HepG2 (cell line): ENCODE results near the gene SLC7A10. TPM values are rescaled to one million over a fixed set of nuclear protein-coding genes. Genes with fewer than 3 reads are reported as not detected.

Experiments used
- ATAC-seq: fragments of 200-7000 bp; cut with Tn5 transposase; 3 replicates; pipeline ENCODE4 v1.9.1; 2020; ENCODE audit warnings: mild to moderate bottlenecking, moderate library complexity
- BruUV-seq: library from RNA; stranded (reverse); fragments of 400-500 nt; replicated peaks from 2 replicates; lab custom pipeline; 2021; lab: Mats Ljungman, UMichigan
- CTCF ChIA-PET: fragments of 300-600 bp; formaldehyde crosslinking; extraction: SDS; loops from one replicate; lab custom pipeline; 2021; ENCODE audit warnings: low total read pairs, inconsistent platforms, low intra/inter-chr PET ratio; lab: Yijun Ruan, JAX
- POLR2A ChIA-PET: fragments of 350-600 bp; sonication (Branson Sonifier 250); formaldehyde crosslinking; loops from one replicate; lab custom pipeline; 2020; ENCODE audit warnings: antibody characterized with exemption, inconsistent platforms; lab: Yijun Ruan, JAX
- DNase-seq: peaks from one replicate; pipeline ENCODE4 v3.0.0-alpha.2; 2015; ENCODE audit warnings: low spot score
- FAIRE-seq: peaks from 3 replicates; lab custom pipeline; 2011; peaks lifted over from hg19 to GRCh38; lab: Jason Lieb, UNC
- H2AFZ ChIP-seq: one replicate; pipeline ENCODE4 v1.6.1; 2011; ENCODE audit warnings: low read length, inconsistent platforms
- H3K27ac ChIP-seq: fragments of 300-600 bp; 3 replicates; pipeline ENCODE4 v1.8.0; 2011; ENCODE audit warnings: mixed run types, mild to moderate bottlenecking, mixed read lengths, low read length, inconsistent platforms; ENCODE audit not compliant: insufficient read depth; ENCODE audit errors: extremely low read length
- H3K27me3 ChIP-seq, 2 experiments: fragments of 200-600 bp in 1 of 2; 2 replicates in 1 of 2; 3 replicates in 1 of 2; pipeline versions ENCODE4 v1.6.0 to v1.8.0; 2011; ENCODE audit warnings: low read length in 2 of 2, mild to moderate bottlenecking in 2 of 2, moderate library complexity in 2 of 2, inconsistent platforms in 1 of 2; ENCODE audit not compliant: insufficient read depth in 2 of 2, control insufficient read depth in 1 of 2
- H3K36me3 ChIP-seq, 2 experiments: fragments of 200-600 bp in 1 of 2; replicated peaks in 1 of 2; 2 replicates in 1 of 2; 3 replicates in 1 of 2; pipeline versions ENCODE4 v1.5.1 to v1.8.0; 2011; ENCODE audit warnings: low read length in 2 of 2, inconsistent platforms in 1 of 2; ENCODE audit not compliant: insufficient read depth in 2 of 2, control insufficient read depth in 1 of 2
- H3K4me1 ChIP-seq: 2 replicates; pipeline ENCODE4 v1.5.1; 2012; ENCODE audit warnings: low read length, inconsistent platforms; ENCODE audit not compliant: insufficient read depth
- H3K4me2 ChIP-seq: 2 replicates; pipeline ENCODE4 v1.6.0; 2011; ENCODE audit warnings: low read depth, low read length, inconsistent platforms
- H3K4me3 ChIP-seq, 3 experiments: fragments of 200-600 bp in 1 of 3; sonication (generic), shearing (Covaris generic) in 1 of 3; replicated peaks in 1 of 3; 2 replicates each; pipeline ENCODE4 v1.5.1; 2011 to 2016; ENCODE audit warnings: low read length in 3 of 3, inconsistent platforms in 2 of 3, low read depth in 2 of 3, mild to moderate bottlenecking in 2 of 3, control low read depth in 1 of 3, mixed read lengths in 1 of 3; ENCODE audit not compliant: insufficient read depth in 1 of 3
- H3K79me2 ChIP-seq: one replicate; pipeline ENCODE4 v1.6.1; 2011; ENCODE audit warnings: low read length, inconsistent platforms; ENCODE audit not compliant: insufficient read depth
- H3K9ac ChIP-seq: 2 replicates; pipeline ENCODE4 v1.6.0; 2011; ENCODE audit warnings: mild to moderate bottlenecking, low read depth, low read length, inconsistent platforms; ENCODE audit not compliant: insufficient read depth
- H3K9me3 ChIP-seq: 2 replicates; pipeline ENCODE4 v1.5.1; 2012; ENCODE audit warnings: mild to moderate bottlenecking, low read length
- H4K20me1 ChIP-seq: 2 replicates; pipeline ENCODE4 v1.6.0; 2011; ENCODE audit warnings: inconsistent platforms, mild to moderate bottlenecking, low read length, moderate library complexity; ENCODE audit not compliant: insufficient read depth
- ELF3 ChIP-seq: IDR thresholded peaks from 2 replicates; pipeline ENCODE4 v1.6.1; 2016; ENCODE audit warnings: missing genetic modification reagents, missing compliant biosample characterization
- EZH2 ChIP-seq: conservative IDR thresholded peaks from 2 replicates; pipeline ENCODE4 v1.6.1; 2012; ENCODE audit warnings: mild to moderate bottlenecking, low read depth, low read length, moderate library complexity
- NFIB ChIP-seq: sonication (generic); formaldehyde crosslinking; IDR thresholded peaks from 2 replicates; pipeline ENCODE4 v1.9.0; 2021; ENCODE audit warnings: missing genetic modification reagents, mild to moderate bottlenecking, borderline replicate concordance
- SP140L ChIP-seq: sonication (generic); formaldehyde crosslinking; IDR thresholded peaks from 2 replicates; pipeline ENCODE4 v1.4.0; 2020; ENCODE audit warnings: missing genetic modification reagents, borderline replicate concordance
- YEATS2 ChIP-seq: sonication (generic); formaldehyde crosslinking; IDR thresholded peaks from 2 replicates; pipeline ENCODE4 v1.4.0; 2020; ENCODE audit warnings: missing genetic modification reagents, borderline replicate concordance
- ZNF235 ChIP-seq: sonication (generic); formaldehyde crosslinking; IDR thresholded peaks from 2 replicates; pipeline ENCODE4 v1.8.1; 2023; ENCODE audit warnings: mild to moderate bottlenecking, missing genetic modification reagents, borderline replicate concordance
- WGBS: methylation state at CpG from one replicate; pipeline ENCODE4 v1.1.6; 2017; ENCODE audit warnings: low lambda C conversion rate; 5-methylcytosine and 5-hydroxymethylcytosine counted together
- in situ Hi-C: cut with HindIII; loops from 2 replicates; pipeline ENCODE4 v1.10.0; 2017; ENCODE audit warnings: low pct_unique_long_range_greater_than_20kb; ENCODE audit not compliant: extremely low pct_ligation_motif_present
- intact Hi-C: fragments of 100-400 bp; cut with micrococcal nuclease; formaldehyde crosslinking; loops from one replicate; pipeline ENCODE4 v1.10.0; 2022; ENCODE audit not compliant: unreplicated experiment
- polyA plus RNA-seq, 8 experiments: library from polyadenylated mRNA; depleted of rRNA in 3 of 8; stranded (reverse) in 7 of 8; unstranded in 1 of 8; fragments of >200 nt; fragmentation: Illumina TruSeq in 4 of 8; extraction: Trizol in 4 of 8; gene quantifications; 2 replicates each; pipeline versions ENCODE4 v1.2.1 to v1.2.3, GENCODE V29; 2011 to 2016; ENCODE audit warnings: low read depth in 4 of 8, missing spikeins in 1 of 8, mixed read lengths in 1 of 8; ENCODE audit not compliant: insufficient read depth in 1 of 8
- total RNA-seq, 5 experiments: library from RNA; depleted of rRNA; stranded (reverse); fragments of >200 nt; fragmentation: Illumina TruSeq; extraction: Trizol; gene quantifications; 2 replicates each; pipeline ENCODE4 v1.2.3, GENCODE V29; 2016; ENCODE audit warnings: low read depth in 1 of 5
- TF ChIP-seq, protein P1 (sequence below): sonication (generic); formaldehyde crosslinking; IDR thresholded peaks from 2 replicates; pipeline ENCODE4 v1.8.0; 2023; ENCODE audit warnings: mild to moderate bottlenecking, missing genetic modification reagents
- TF ChIP-seq, protein P2 (sequence below): sonication (generic); formaldehyde crosslinking; IDR thresholded peaks from 2 replicates; pipeline ENCODE4 v1.5.1; 2020; ENCODE audit warnings: mild to moderate bottlenecking, missing genetic modification reagents, moderate library complexity
- TF ChIP-seq, protein P3 (sequence below): sonication (generic); formaldehyde crosslinking; IDR thresholded peaks from 2 replicates; pipeline ENCODE4 v1.4.0; 2020; ENCODE audit warnings: mild to moderate bottlenecking, missing genetic modification reagents
- TF ChIP-seq, protein P4 (sequence below): sonication (generic); formaldehyde crosslinking; IDR thresholded peaks from 2 replicates; pipeline ENCODE4 v1.8.1; 2022; ENCODE audit warnings: low read depth, mild to moderate bottlenecking, missing genetic modification reagents

The SLC7A10 gene
- total and polyA plus RNA-seq, 2 of the 13 experiments (the other 11 are each of a cell fraction or from before 2014, with no cell fraction given) = 1.1 to 2.2 TPM

DNA sequence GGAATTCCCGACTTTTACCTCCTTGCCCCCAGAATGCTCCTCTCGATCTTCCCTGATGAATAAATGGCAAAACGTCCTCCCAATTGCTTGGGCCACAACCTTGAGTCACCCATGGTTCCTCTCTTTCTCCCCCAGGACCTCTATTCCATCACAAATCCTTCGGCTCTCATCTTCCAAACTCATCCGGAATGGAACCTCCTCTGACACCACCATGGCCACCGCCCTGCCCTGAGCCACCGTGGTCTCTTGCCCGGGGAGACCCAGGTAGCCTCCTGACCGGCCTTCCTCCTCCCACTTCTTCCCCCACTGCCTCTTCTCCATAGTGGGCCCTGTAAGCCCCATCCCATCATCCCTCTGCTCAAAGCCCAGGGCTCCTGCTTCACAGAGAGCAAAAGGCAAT is 4.9 kb downstream of the SLC7A10 start:
- ChIA-PET CTCF (no interaction called here), POLR2A (no interaction called here)
- in situ Hi-C loops (no loop called here), intact Hi-C loops (no loop called here)
- peaks cover 10 to 27% of the 10 kb centered on the region in 2 experiments for H3K27me3 ChIP-seq
- no peaks in the 10 kb centered on the region for H3K9me3 ChIP-seq
- no peak overlapping the region for H3K4me3 ChIP-seq
- no peak for TF ChIP-seq YEATS2 (CRISPR knock-in tag)
- TF ChIP-seq EZH2 = peak; percentile 52; the same call in 1 of the 2 replicates
- no peaks in the 10 kb centered on the region for H3K36me3 ChIP-seq
- ATAC-seq (no peak), FAIRE-seq (no peak), DNase-seq (no peak)
- no peaks in the 10 kb centered on the region for H3K79me2 ChIP-seq
- no peak overlapping the region for H3K4me2 ChIP-seq
- H2AFZ ChIP-seq = no peak overlapping the region
- BruUV-seq = no TSS peak
- peaks cover 49% of the 10 kb centered on the region for H3K4me1 ChIP-seq
- no peak overlapping the region for H3K9ac ChIP-seq
- WGBS = 39% methylated on average over 9 of the region's 9 CpGs
- no peak overlapping the region for H3K27ac ChIP-seq
- no peaks in the 10 kb centered on the region for H4K20me1 ChIP-seq

DNA sequence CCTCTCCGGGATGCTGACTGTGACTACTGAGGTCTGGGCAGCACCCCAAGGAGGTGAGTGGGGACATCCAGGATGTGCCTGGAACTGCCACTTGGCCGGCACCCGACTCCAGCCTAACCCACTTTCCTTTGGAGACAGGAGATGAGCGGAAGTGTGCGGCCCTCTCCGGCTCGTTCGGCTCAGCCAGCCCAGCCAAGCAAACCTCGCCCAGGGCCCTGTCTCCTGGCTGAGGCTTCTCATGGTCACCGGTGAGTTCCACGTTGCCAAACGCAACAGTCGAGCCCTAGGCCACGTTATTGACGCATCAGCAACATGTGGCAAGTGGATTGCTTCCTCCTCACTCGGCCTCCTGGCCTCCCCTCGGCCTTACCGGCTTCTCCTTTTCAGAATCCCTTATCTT is 5.5 kb downstream of the SLC7A10 start:
- CTCF ChIA-PET = no interaction called here
- ATAC-seq (no peak), DNase-seq (no peak), FAIRE-seq (no peak)
- 40% methylated on average over 13 of the region's 18 CpGs for WGBS
- Histone ChIP-seq H3K4me1 (peaks cover 47% of the 10 kb centered on the region), H3K27me3 (peaks cover 10 to 27% of the 10 kb centered on the region in 2 experiments), H3K9ac (no peak overlapping the region), H2AFZ (no peak overlapping the region), H3K9me3 (no peaks in the 10 kb centered on the region), H3K4me3 (no peak overlapping the region), H4K20me1 (no peaks in the 10 kb centered on the region), H3K27ac (no peak overlapping the region), H3K4me2 (no peak overlapping the region), H3K79me2 (no peaks in the 10 kb centered on the region), H3K36me3 (no peaks in the 10 kb centered on the region)
- in situ Hi-C loops = no loop called here
- no TSS peak for BruUV-seq
- intact Hi-C loops = no loop called here
- POLR2A ChIA-PET = no interaction called here
- TF ChIP-seq, protein P1, sequence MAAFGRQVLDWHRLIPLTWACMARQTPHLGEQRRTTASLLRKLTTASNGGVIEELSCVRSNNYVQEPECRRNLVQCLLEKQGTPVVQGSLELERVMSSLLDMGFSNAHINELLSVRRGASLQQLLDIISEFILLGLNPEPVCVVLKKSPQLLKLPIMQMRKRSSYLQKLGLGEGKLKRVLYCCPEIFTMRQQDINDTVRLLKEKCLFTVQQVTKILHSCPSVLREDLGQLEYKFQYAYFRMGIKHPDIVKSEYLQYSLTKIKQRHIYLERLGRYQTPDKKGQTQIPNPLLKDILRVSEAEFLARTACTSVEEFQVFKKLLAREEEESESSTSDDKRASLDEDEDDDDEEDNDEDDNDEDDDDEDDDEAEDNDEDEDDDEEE (CRISPR knock-in tag) = no peak
- TF ChIP-seq, protein P2, sequence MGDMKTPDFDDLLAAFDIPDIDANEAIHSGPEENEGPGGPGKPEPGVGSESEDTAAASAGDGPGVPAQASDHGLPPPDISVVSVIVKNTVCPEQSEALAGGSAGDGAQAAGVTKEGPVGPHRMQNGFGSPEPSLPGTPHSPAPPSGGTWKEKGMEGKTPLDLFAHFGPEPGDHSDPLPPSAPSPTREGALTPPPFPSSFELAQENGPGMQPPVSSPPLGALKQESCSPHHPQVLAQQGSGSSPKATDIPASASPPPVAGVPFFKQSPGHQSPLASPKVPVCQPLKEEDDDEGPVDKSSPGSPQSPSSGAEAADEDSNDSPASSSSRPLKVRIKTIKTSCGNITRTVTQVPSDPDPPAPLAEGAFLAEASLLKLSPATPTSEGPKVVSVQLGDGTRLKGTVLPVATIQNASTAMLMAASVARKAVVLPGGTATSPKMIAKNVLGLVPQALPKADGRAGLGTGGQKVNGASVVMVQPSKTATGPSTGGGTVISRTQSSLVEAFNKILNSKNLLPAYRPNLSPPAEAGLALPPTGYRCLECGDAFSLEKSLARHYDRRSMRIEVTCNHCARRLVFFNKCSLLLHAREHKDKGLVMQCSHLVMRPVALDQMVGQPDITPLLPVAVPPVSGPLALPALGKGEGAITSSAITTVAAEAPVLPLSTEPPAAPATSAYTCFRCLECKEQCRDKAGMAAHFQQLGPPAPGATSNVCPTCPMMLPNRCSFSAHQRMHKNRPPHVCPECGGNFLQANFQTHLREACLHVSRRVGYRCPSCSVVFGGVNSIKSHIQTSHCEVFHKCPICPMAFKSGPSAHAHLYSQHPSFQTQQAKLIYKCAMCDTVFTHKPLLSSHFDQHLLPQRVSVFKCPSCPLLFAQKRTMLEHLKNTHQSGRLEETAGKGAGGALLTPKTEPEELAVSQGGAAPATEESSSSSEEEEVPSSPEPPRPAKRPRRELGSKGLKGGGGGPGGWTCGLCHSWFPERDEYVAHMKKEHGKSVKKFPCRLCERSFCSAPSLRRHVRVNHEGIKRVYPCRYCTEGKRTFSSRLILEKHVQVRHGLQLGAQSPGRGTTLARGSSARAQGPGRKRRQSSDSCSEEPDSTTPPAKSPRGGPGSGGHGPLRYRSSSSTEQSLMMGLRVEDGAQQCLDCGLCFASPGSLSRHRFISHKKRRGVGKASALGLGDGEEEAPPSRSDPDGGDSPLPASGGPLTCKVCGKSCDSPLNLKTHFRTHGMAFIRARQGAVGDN (CRISPR knock-in tag) = no peak
- TF ChIP-seq, protein P3, sequence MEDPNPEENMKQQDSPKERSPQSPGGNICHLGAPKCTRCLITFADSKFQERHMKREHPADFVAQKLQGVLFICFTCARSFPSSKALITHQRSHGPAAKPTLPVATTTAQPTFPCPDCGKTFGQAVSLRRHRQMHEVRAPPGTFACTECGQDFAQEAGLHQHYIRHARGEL (CRISPR knock-in tag) = no peak
- TF ChIP-seq SP140L (CRISPR knock-in tag) (no peak), ZNF235 (CRISPR knock-in tag) (no peak), NFIB (CRISPR knock-in tag) (no peak), ELF3 (CRISPR knock-in tag) (no peak)
- TF ChIP-seq, protein P4, sequence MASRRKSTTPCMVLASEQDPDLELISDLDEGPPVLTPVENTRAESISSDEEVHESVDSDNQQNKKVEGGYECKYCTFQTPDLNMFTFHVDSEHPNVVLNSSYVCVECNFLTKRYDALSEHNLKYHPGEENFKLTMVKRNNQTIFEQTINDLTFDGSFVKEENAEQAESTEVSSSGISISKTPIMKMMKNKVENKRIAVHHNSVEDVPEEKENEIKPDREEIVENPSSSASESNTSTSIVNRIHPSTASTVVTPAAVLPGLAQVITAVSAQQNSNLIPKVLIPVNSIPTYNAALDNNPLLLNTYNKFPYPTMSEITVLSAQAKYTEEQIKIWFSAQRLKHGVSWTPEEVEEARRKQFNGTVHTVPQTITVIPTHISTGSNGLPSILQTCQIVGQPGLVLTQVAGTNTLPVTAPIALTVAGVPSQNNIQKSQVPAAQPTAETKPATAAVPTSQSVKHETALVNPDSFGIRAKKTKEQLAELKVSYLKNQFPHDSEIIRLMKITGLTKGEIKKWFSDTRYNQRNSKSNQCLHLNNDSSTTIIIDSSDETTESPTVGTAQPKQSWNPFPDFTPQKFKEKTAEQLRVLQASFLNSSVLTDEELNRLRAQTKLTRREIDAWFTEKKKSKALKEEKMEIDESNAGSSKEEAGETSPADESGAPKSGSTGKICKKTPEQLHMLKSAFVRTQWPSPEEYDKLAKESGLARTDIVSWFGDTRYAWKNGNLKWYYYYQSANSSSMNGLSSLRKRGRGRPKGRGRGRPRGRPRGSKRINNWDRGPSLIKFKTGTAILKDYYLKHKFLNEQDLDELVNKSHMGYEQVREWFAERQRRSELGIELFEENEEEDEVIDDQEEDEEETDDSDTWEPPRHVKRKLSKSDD (CRISPR knock-in tag) = no peak
